ENCODE data around the gene ARHGEF40.

ARHGEF40 gene

GRCh38 chr14:21093018-21093417 is 22.9 kb downstream of the ARHGEF40 start:
- no peak overlapping the region for H3K4me3 ChIP-seq (ENCODE audit: low read depth, low read length)
- TF ChIP-seq CTCF (IDR thresholded peaks at IDR 0.05; ENCODE audit: low read depth, low read length) (no peak), MAX (IDR thresholded peaks at IDR 0.05; ENCODE audit: low read depth, low read length) (no peak), POLR2A (IDR thresholded peaks at IDR 0.05; ENCODE audit: extremely low read depth, insufficient read length) (no peak), MYC (IDR thresholded peaks at IDR 0.05; ENCODE audit: low read depth, low read length) (no peak)
- DNase-seq (ENCODE audit: low read depth): no peak

DNA sequence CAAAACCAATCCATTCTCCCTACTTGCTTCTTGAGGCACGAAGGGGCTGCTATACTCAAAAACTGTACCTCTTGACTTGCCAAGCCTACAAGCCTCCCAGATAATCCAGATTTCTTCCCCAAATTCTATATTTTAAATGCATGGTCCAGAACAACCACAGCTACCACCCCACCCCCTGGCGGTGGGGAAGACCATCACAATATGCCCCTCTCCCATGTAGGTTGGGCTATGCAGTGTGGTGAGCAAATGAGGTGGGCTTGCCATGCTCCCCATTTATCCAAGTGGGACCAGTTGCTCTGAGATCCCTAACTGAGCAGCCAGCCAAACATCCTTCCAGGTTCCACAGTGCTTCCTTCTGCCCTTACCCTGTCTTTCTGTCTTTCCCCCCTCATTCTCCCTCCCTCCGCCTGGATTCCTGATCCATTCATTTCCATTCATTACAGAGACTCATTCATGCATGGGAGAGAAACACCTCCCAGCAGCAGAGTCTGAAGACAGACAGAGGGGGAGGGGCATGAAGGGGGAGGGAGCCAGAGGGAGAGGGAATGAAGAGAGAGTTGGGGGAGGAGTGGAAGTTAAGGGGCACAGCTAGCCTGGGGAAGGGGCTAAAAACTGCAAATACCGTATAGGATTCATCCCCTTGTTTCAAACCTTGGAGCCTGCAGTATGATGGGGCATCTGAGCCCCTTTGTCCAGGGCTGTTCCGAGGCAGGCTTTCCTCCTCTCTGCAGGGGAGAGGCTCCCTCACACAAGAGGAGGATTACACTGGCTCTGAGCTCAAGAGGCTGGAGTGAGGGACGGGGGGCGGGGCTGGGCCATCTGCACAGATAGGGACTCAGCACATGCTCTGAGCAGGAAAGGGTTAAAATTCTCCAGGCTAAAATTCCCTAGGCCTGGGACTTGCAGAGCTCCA is 23.9 kb downstream of the ARHGEF40 start:
- TF ChIP-seq CTCF (IDR thresholded peaks at IDR 0.05; ENCODE audit: low read depth, low read length) (no peak), MYC (IDR thresholded peaks at IDR 0.05; ENCODE audit: low read depth, low read length) (no peak), MAX (IDR thresholded peaks at IDR 0.05; ENCODE audit: low read depth, low read length) (no peak), POLR2A (IDR thresholded peaks at IDR 0.05; ENCODE audit: extremely low read depth, insufficient read length) (no peak)
- H3K4me3 ChIP-seq (ENCODE audit: low read depth, low read length): no peak overlapping the region
- DNase-seq (ENCODE audit: low read depth): no peak

GRCh38 chr14:21095430-21096205 is 25.5 kb downstream of the ARHGEF40 start:
- no peak overlapping the region for H3K4me3 ChIP-seq (ENCODE audit: low read depth, low read length)
- no peak for TF ChIP-seq MYC (IDR thresholded peaks at IDR 0.05; ENCODE audit: low read depth, low read length)
- no peak for TF ChIP-seq POLR2A (IDR thresholded peaks at IDR 0.05; ENCODE audit: extremely low read depth, insufficient read length)
- TF ChIP-seq MAX (IDR thresholded peaks at IDR 0.05; ENCODE audit: low read depth, low read length): no peak
- no peak for TF ChIP-seq CTCF (IDR thresholded peaks at IDR 0.05; ENCODE audit: low read depth, low read length)
- DNase-seq (ENCODE audit: low read depth): no peak

DNA sequence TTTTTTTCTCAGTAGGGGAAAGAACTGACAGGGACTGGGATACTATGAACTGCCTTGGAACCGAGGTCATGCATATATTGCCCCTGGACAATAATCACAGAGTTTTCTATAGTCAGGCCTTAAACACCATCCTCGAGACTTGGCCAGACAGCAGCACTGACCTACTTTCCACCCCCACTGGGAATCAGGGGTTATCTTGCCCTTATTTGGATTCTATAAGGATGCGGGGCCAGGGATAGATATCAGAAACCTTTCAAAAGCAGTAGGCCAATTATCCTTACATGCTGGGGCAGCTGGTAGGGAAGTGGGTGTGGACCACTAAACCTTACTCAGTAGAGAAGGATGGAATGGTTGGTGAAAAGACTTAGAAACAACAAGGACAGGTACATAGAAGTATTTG is 26.3 kb downstream of the ARHGEF40 start:
- DNase-seq (ENCODE audit: low read depth): no peak
- no peak for TF ChIP-seq CTCF (IDR thresholded peaks at IDR 0.05; ENCODE audit: low read depth, low read length)
- no peak for TF ChIP-seq MAX (IDR thresholded peaks at IDR 0.05; ENCODE audit: low read depth, low read length)
- TF ChIP-seq POLR2A (IDR thresholded peaks at IDR 0.05; ENCODE audit: extremely low read depth, insufficient read length): no peak
- no peak for TF ChIP-seq MYC (IDR thresholded peaks at IDR 0.05; ENCODE audit: low read depth, low read length)
- no peak overlapping the region for H3K4me3 ChIP-seq (ENCODE audit: low read depth, low read length)

DNA sequence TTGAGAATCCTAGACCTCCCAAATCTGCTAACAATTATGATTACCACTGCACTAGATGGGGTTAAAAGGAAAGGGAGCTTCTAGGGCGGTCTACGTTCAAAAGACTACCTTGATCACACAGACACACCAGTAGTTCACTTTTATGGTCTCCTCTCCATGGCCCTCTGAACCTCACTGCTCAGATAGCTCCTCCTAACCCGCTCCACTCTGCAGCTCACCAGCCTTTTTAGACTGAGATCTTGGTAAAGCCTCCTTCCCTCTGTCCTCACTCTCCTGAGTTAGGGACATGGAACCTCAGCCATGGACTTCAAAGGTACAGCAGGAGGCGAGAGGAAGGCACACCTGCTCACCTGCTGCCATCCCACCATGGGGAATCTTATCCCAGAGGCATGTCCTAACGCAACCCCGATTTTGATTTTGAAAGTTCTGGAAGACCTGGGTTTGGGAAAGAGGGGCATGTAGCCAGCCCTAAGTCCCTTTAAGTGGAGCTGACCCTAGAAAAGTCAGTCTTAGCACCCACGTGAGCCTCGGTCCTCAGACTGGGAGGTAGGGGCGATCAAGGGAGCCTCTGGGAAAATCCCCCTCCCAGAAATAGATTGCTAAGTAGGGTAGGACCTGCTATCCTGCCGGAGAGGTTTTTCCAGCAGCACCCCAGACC is 27.0 kb downstream of the ARHGEF40 start:
- TF ChIP-seq MAX (IDR thresholded peaks at IDR 0.05; ENCODE audit: low read depth, low read length) (no peak), CTCF (IDR thresholded peaks at IDR 0.05; ENCODE audit: low read depth, low read length) (no peak), MYC (IDR thresholded peaks at IDR 0.05; ENCODE audit: low read depth, low read length) (no peak)
- no peak for DNase-seq (ENCODE audit: low read depth)
- no peak overlapping the region for H3K4me3 ChIP-seq (ENCODE audit: low read depth, low read length)
